ENCODE results near the gene OR2AJ1.

- TF ChIP-seq CTCF (IDR thresholded peaks at IDR 0.05) (no peak), POLR2A (IDR thresholded peaks at IDR 0.05) (no peak)
These were observed 17.9 kb downstream of the OR2AJ1 start for GRCh38 chr1:247942624-247943023.

Measured in esophagus squamous epithelium (tissue), 4 donors.